ENCODE results near the gene TTBK2. TPM values are rescaled to one million over a fixed set of nuclear protein-coding genes. Genes with fewer than 3 reads are reported as not detected.

Gene TTBK2
- total RNA-seq, 1 donor from 2014 or later: 8.8 TPM

DNA sequence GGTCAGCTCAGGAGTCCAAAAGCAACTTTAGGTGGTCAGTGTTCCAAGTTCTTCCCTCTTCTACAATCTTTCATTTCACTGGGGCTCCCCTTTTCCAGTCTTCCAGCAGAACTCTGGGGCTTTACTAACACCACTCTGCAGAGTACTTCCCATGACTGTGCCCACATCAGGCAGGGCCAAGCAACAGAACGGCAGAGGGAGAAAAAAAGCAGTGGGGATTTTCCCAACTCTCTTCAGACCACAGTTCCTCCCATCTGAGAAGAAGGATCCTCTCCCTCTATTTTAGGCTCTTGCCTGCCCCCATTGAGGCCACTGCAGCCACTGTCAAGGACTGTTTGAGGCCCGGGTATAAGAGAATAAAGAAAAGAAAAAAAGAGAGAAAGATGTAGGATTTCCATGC, 70.7 kb downstream of the TTBK2 start:
- peaks cover 0 to 4% of the 10 kb centered on the region in 2 donors for H3K36me3 ChIP-seq
- no peak overlapping the region for H3K27ac ChIP-seq
- no peak for DNase-seq (ENCODE audit: extremely low spot score in 2 of 2)
- no peaks in the 10 kb centered on the region for H3K9me3 ChIP-seq
- H3K4me3 ChIP-seq: no peak overlapping the region
- H3K27me3 ChIP-seq: no peaks in the 10 kb centered on the region
- intact Hi-C loops (cut with DNase I): no loop called here
- TF ChIP-seq POLR2AphosphoS5 (IDR thresholded peaks at IDR 0.05; ENCODE audit: insufficient read depth in 1 of 2, low read depth in 1 of 2) (no peak), POLR2A (IDR thresholded peaks at IDR 0.05) (no peak)
- TF ChIP-seq, protein P1, sequence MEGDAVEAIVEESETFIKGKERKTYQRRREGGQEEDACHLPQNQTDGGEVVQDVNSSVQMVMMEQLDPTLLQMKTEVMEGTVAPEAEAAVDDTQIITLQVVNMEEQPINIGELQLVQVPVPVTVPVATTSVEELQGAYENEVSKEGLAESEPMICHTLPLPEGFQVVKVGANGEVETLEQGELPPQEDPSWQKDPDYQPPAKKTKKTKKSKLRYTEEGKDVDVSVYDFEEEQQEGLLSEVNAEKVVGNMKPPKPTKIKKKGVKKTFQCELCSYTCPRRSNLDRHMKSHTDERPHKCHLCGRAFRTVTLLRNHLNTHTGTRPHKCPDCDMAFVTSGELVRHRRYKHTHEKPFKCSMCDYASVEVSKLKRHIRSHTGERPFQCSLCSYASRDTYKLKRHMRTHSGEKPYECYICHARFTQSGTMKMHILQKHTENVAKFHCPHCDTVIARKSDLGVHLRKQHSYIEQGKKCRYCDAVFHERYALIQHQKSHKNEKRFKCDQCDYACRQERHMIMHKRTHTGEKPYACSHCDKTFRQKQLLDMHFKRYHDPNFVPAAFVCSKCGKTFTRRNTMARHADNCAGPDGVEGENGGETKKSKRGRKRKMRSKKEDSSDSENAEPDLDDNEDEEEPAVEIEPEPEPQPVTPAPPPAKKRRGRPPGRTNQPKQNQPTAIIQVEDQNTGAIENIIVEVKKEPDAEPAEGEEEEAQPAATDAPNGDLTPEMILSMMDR (IDR thresholded peaks at IDR 0.05): no peak
- no peaks in the 10 kb centered on the region for H3K4me1 ChIP-seq

DNA sequence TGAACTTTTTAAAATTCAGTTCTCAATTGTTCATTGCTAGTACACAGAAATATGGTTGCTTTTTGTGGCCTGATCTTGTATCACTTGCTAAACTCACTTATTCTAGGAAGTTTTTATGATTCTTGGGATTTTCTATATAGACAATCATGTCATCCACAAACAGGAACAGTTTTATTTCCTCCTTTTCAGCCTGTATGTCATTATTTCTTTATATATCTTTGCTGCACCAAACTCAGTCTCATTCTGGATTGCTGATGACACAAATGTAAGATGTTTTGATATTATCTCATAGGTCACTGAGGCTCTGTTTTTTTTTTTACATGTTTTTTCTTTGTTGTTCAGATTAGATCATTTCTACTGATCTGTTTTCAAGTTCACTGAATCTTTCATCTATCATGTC, 71.7 kb downstream of the TTBK2 start:
- Histone ChIP-seq H3K36me3 (peaks cover 0 to 4% of the 10 kb centered on the region in 2 donors), H3K9me3 (no peaks in the 10 kb centered on the region), H3K27me3 (no peaks in the 10 kb centered on the region), H3K4me1 (no peaks in the 10 kb centered on the region), H3K27ac (no peak overlapping the region), H3K4me3 (no peak overlapping the region)
- intact Hi-C loops (cut with DNase I): no loop called here
- no peak for DNase-seq (ENCODE audit: extremely low spot score in 2 of 2)
- TF ChIP-seq POLR2A (IDR thresholded peaks at IDR 0.05) (no peak), POLR2AphosphoS5 (IDR thresholded peaks at IDR 0.05; ENCODE audit: insufficient read depth in 1 of 2, low read depth in 1 of 2) (no peak)
- TF ChIP-seq, protein P1 (IDR thresholded peaks at IDR 0.05): no peak

DNA sequence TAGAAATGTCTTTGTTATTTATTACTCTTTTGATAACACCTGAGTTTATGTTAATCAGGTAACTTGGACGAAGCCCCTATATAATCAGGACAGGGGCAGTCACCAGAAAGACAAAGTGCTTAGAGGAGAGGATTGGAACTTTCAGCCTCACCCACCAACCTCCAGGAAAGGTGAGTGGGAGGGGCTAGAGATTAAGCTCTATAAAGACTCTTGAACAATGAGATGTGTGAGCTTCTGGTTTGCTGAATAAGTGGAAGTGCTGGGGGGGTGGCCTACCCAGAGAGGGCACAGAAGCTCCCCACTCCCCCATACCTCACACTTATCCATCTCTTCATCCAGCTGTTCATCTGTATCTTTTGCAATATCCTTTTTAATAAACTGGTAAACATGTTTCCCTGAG, 73.9 kb downstream of the TTBK2 start:
- TF ChIP-seq, protein P1 (IDR thresholded peaks at IDR 0.05): no peak
- no peak for TF ChIP-seq POLR2A (IDR thresholded peaks at IDR 0.05)
- TF ChIP-seq POLR2AphosphoS5 (IDR thresholded peaks at IDR 0.05; ENCODE audit: insufficient read depth in 1 of 2, low read depth in 1 of 2): no peak
- Histone ChIP-seq H3K9me3 (no peaks in the 10 kb centered on the region), H3K27ac (no peak overlapping the region), H3K4me3 (no peak overlapping the region), H3K4me1 (no peaks in the 10 kb centered on the region), H3K27me3 (no peaks in the 10 kb centered on the region), H3K36me3 (peaks cover 0 to 4% of the 10 kb centered on the region in 2 donors)
- intact Hi-C loops (cut with DNase I): no loop called here
- no peak for DNase-seq (ENCODE audit: extremely low spot score in 2 of 2)

DNA sequence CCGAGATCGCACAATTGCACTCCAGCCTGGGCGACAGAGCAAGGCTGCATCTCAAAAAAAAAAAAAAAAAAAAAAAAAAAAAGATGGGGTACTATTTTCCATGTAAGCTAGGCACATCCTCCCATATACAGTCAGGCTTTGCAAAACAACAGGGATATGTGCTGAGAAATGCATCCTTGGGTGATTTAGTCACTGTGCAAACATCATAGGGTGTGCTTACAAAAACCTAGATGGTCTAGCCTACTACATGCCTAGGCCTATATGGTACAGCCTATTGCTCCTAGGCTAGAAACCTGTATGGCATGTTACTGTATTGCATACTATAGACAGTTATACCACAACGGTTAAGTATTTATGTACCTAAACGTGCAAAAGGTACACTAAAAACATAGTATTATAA, 75.0 kb downstream of the TTBK2 start:
- H3K27me3 ChIP-seq: no peaks in the 10 kb centered on the region
- no peaks in the 10 kb centered on the region for H3K4me1 ChIP-seq
- H3K4me3 ChIP-seq: no peak overlapping the region
- no peaks in the 10 kb centered on the region for H3K9me3 ChIP-seq
- intact Hi-C loops (cut with DNase I): no loop called here
- no peak for TF ChIP-seq POLR2AphosphoS5 (IDR thresholded peaks at IDR 0.05; ENCODE audit: insufficient read depth in 1 of 2, low read depth in 1 of 2)
- TF ChIP-seq, protein P1 (IDR thresholded peaks at IDR 0.05): no peak
- TF ChIP-seq POLR2A (IDR thresholded peaks at IDR 0.05): no peak
- DNase-seq (ENCODE audit: extremely low spot score in 2 of 2): no peak
- H3K36me3 ChIP-seq: no peaks in the 10 kb centered on the region
- no peak overlapping the region for H3K27ac ChIP-seq

DNA sequence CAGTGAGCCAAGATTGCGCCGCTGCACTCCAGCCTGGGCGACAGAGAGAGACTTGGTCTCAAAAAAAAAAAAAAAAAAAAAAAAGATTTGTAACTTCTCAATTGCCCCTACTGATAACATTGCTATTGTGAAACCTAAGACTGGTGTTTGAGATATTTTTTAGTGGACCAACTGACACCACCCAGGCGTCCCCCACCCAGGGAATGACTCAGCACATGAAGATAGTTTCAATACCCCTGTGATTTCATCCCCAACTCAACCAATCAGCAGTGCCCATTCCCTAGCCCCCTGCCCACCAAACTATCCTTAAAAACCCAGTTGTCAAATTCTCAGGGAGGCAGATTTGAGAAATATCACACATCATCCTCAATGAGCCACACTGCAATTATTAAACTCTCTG, 76.9 kb downstream of the TTBK2 start:
- DNase-seq (ENCODE audit: extremely low spot score in 2 of 2): no peak
- Histone ChIP-seq H3K36me3 (peaks cover 0 to 7% of the 10 kb centered on the region in 2 donors), H3K27ac (no peak overlapping the region), H3K4me3 (no peak overlapping the region), H3K4me1 (no peaks in the 10 kb centered on the region), H3K9me3 (no peaks in the 10 kb centered on the region), H3K27me3 (no peaks in the 10 kb centered on the region)
- intact Hi-C loops (cut with DNase I): no loop called here
- TF ChIP-seq, protein P1 (IDR thresholded peaks at IDR 0.05): no peak
- no peak for TF ChIP-seq POLR2AphosphoS5 (IDR thresholded peaks at IDR 0.05; ENCODE audit: insufficient read depth in 1 of 2, low read depth in 1 of 2)
